GM18951 (cell line): ENCODE results near the gene DNAJB1.
"Not testable (repeated sequence)": the region's sequence is repeated elsewhere in the genome, so short reads cannot be mapped to it uniquely, and the experiment has no call there.

ENCODE experiments used
- POLR2A ChIP-seq: IDR thresholded peaks from 4 replicates; pipeline ENCODE4 v1.6.1; 2011; ENCODE audit warnings: mild to moderate bottlenecking; ENCODE audit not compliant: insufficient read length, insufficient read depth; ENCODE audit errors: extremely low read depth
- in situ Hi-C: fragments of 300-500 bp; cut with MboI; formaldehyde crosslinking; loops from one replicate; pipeline ENCODE4 v1.12.0; 2022; ENCODE audit warnings: low sequenced_read_pairs, mixed read lengths, inconsistent platforms; ENCODE audit not compliant: unreplicated experiment

DNAJB1 gene

DNA sequence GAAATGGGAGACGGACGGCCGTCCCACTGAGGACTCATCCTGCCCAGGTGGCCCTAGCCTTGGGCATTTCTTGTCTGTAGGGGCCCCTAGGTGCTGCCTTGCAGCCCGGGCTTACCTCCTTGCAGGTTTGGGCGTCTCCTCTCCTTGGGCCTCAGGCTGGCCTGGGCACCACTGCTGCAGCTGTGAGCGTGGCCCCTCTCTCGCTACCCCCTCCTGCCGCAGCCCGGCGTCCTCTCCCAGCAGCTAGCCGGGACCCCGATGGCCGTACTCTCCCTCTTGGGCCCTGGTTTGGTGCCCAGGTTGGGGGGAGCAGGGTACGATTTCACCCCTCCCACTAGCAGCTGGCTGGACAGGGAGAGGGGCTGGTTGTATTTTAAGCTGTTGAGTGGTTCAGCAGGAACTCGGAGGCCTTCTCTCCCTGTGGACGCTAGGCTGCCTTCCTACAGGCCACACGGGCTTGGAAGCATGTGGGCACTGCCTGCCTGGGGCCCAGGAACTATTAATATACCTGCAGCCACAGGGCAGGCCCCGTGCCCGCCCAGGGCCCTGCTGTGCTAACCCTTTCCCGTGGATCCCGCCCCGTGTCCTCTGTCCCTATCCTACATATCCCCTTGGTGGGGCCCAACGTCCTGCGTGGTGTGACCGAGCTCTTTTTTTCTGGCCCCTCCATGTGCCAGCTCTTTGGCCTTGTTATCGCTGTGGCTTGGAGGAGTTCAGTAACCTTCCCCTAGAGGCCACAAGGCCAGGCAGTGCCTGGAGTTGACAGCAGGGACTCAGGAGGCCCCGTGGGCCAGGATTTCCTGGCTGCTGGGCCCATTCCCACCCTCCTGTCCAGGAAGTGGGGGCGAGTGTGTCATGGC lies 41.9 kb upstream of the DNAJB1 start:
- TF ChIP-seq POLR2A, result no peak
- in situ Hi-C loops, result no loop called here

GRCh38 chr19:14558370-14559066 lies 40.3 kb upstream of the DNAJB1 start:
- no peak for TF ChIP-seq POLR2A
- in situ Hi-C loops, result no loop called here

GRCh38 chr19:14556662-14557188 lies 38.5 kb upstream of the DNAJB1 start:
- in situ Hi-C loops, result no loop called here
- TF ChIP-seq POLR2A, result no peak

GRCh38 chr19:14555918-14556661 lies 37.9 kb upstream of the DNAJB1 start:
- in situ Hi-C loops, result no loop called here
- no peak for TF ChIP-seq POLR2A

DNA sequence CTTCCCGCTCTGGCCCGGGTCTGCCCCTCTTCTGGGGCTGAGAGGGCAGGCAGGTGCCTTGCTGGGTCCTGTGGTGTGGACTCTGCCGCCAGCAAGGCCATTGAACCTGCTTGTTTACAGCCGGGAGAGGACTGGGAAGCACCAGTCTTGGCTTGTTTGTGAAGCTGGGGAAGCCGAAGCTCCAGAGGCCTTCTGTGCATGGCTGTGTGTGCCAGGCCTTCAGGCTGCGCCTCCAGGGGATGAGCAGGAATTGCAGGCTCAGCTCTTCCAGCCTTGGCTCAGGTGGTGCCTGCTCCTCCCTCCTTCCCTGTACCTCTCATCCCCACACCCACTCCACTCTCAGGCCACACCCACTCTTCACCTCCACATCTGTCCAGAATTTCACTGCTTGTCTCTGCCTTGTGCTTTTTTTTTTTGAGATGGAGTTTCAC lies 36.2 kb upstream of the DNAJB1 start:
- no peak for TF ChIP-seq POLR2A
- in situ Hi-C loops, result no loop called here

DNA sequence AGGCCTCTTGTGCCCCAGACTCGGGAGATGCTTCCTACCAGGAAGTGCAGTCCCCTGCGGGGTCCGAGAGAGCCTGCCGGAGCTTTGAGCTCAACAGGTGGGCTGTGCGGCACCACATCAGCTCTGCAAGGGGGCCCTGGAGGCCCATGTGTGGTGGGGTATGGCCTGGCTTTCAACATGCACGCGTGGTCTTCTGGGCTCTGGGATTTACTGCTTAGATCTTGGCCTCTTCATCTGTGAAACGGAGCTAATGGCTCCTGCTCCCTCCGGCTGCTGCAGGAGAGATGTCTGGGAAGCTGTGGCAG lies 35.7 kb upstream of the DNAJB1 start:
- in situ Hi-C loops, result no loop called here

GRCh38 chr19:14553042-14553938 lies 35.1 kb upstream of the DNAJB1 start:
- in situ Hi-C loops, result no loop called here
- no peak for TF ChIP-seq POLR2A

More for the DNA sequence above, 35.7 kb upstream of the DNAJB1 start:
- no peak for TF ChIP-seq POLR2A

GRCh38 chr19:14552006-14552360 lies 33.8 kb upstream of the DNAJB1 start:
- in situ Hi-C loops, result not testable (repeated sequence)

DNA sequence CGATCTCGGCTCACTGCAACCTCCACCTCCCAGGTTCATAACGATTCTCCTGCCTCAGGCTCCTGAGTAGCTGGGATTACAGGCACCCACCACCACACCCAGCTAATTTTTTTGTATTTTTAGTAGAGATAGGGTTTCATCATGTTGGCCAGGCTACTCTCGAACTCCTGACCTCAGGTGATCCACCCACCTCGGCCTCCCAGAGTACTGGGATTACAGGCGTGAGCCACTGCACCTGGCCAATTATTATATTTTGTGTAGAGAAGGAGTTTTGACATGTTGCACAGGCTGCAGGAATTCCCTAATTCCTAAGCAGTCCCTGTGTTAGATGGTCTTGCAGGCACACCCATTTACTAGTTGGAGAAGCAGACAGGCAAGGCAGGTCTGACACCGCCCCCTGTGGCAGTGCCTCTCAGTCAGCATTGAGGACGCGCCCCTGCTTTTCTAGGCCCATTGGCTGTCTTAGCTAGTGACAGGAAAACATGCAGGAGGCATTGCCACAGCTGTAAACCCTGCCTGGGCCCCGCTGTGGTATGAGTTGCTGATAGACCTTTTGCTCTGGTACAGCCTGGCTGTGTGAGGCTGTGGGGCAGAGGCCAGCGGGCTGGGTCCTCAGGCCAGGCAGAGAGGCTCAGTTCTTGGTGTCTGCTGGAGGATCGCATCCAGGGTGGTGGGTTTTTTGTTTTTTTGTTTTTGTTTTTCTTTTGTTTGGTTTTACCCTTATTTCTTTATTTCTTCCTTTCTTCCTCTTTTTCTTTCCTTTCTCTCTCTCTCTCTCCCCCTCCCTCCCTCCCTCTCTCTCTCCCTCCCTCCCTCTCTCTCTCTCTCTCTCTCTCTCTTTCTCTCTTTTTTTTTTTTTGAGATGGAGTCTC lies 33.2 kb upstream of the DNAJB1 start:
- in situ Hi-C loops, result not testable (repeated sequence)

DNA sequence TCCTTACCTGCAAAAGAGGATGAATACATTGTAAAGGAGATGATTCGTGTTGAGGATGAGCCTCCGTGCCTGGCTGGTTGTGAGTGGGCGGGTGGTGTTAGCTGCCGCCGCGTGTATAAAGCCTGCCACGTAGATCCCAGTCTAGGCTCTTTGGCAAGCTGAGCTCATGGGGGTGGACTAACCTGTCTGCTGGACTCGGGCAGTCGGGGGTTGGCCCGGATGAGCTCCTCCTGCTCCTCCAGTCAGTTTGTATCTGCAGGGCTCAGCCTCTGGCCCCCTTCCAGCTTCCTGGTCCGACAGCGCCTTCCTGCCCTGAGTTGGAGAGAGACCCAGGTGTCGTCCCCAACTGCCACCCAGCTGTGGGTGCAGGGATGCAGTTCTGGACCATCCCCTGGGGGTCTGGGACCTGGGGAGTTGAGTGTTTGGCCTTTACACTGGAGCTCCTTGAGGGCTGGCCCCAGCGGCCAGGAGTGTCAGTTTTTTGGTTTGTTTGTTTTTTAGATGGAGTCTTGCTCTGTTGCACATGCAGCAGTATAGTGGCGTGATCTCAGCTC lies 32.1 kb upstream of the DNAJB1 start:
- no peak for TF ChIP-seq POLR2A
- in situ Hi-C loops, result no loop called here

DNA sequence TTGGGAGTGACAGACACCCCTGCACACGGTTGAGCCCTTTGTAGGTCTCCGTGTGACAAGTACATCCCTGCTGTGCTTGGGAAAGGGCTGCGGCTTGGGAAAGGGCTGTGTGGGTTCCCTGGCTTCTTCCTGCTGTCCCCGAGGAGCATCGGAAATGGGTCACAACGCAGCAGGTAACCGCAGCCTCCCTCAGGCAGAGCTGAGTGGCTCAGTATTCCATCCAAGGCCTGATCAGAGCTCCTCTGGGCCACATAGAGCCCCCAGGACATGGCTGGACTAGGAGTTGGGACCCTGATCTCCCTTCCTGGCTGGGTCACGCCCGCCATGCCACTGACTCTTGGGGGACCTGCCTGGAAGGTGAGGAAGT lies 27.5 kb upstream of the DNAJB1 start:
- in situ Hi-C loops, result no loop called here
- TF ChIP-seq POLR2A, result no peak
